Measurements from ENCODE around the gene ONECUT2. TPM values are rescaled to one million over a fixed set of nuclear protein-coding genes. Genes with fewer than 3 reads are reported as not detected.

The ONECUT2 gene
- total and polyA plus RNA-seq, 2 experiments from 2014 or later = 0.03 TPM; not detected in 1

- Histone ChIP-seq H3K9me3 (ENCODE audit: low read depth) (no peaks in the 10 kb centered on the region), H3K27ac (no peak overlapping the region), H3K27me3 (peaks cover 92% of the 10 kb centered on the region), H3K4me3 (no peak overlapping the region), H3K36me3 (no peaks in the 10 kb centered on the region), H3K4me1 (ENCODE audit: low read depth) (peaks cover 8% of the 10 kb centered on the region)
- TF ChIP-seq, protein P1, sequence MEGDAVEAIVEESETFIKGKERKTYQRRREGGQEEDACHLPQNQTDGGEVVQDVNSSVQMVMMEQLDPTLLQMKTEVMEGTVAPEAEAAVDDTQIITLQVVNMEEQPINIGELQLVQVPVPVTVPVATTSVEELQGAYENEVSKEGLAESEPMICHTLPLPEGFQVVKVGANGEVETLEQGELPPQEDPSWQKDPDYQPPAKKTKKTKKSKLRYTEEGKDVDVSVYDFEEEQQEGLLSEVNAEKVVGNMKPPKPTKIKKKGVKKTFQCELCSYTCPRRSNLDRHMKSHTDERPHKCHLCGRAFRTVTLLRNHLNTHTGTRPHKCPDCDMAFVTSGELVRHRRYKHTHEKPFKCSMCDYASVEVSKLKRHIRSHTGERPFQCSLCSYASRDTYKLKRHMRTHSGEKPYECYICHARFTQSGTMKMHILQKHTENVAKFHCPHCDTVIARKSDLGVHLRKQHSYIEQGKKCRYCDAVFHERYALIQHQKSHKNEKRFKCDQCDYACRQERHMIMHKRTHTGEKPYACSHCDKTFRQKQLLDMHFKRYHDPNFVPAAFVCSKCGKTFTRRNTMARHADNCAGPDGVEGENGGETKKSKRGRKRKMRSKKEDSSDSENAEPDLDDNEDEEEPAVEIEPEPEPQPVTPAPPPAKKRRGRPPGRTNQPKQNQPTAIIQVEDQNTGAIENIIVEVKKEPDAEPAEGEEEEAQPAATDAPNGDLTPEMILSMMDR (IDR thresholded peaks at IDR 0.05; ENCODE audit: low read depth, low read length) = no peak
- no peak for DNase-seq (ENCODE audit: low read depth in 1 of 2, low spot score in 1 of 2)
Measured at GRCh38 chr18:57432751-57433400, 2.3 kb upstream of the ONECUT2 start.

GRCh38 chr18:57433482-57433881 lies 1.7 kb upstream of the ONECUT2 start:
- no peak overlapping the region for H3K27ac ChIP-seq
- TF ChIP-seq, protein P1 (IDR thresholded peaks at IDR 0.05; ENCODE audit: low read depth, low read length) = no peak
- H3K27me3 ChIP-seq = peaks cover 92% of the 10 kb centered on the region
- DNase-seq (ENCODE audit: low read depth in 1 of 2, low spot score in 1 of 2) = no peak
- peaks cover 8% of the 10 kb centered on the region for H3K4me1 ChIP-seq (ENCODE audit: low read depth)
- H3K9me3 ChIP-seq (ENCODE audit: low read depth) = no peaks in the 10 kb centered on the region
- H3K4me3 ChIP-seq = no peak overlapping the region
- no peaks in the 10 kb centered on the region for H3K36me3 ChIP-seq

GRCh38 chr18:57433934-57434535 lies 1.1 kb upstream of the ONECUT2 start:
- Histone ChIP-seq H3K9me3 (ENCODE audit: low read depth) (no peaks in the 10 kb centered on the region), H3K27me3 (peaks cover 92% of the 10 kb centered on the region), H3K36me3 (no peaks in the 10 kb centered on the region), H3K27ac (no peak overlapping the region), H3K4me3 (peak overlapping the region; percentile 47), H3K4me1 (ENCODE audit: low read depth) (peaks cover 12% of the 10 kb centered on the region)
- no peak for DNase-seq (ENCODE audit: low read depth in 1 of 2, low spot score in 1 of 2)
- TF ChIP-seq, protein P1 (IDR thresholded peaks at IDR 0.05; ENCODE audit: low read depth, low read length) = no peak

DNA sequence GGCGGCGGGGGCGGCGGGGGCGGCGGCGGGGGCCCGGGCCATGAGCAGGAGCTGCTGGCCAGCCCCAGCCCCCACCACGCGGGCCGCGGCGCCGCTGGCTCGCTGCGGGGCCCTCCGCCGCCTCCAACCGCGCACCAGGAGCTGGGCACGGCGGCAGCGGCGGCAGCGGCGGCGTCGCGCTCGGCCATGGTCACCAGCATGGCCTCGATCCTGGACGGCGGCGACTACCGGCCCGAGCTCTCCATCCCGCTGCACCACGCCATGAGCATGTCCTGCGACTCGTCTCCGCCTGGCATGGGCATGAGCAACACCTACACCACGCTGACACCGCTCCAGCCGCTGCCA lies 644 bp downstream of the ONECUT2 start:
- no peak for DNase-seq (ENCODE audit: low read depth in 1 of 2, low spot score in 1 of 2)
- TF ChIP-seq, protein P1 (IDR thresholded peaks at IDR 0.05; ENCODE audit: low read depth, low read length) = no peak
- H3K27ac ChIP-seq = no peak overlapping the region
- no peaks in the 10 kb centered on the region for H3K9me3 ChIP-seq (ENCODE audit: low read depth)
- no peaks in the 10 kb centered on the region for H3K36me3 ChIP-seq
- H3K4me1 ChIP-seq (ENCODE audit: low read depth) = peaks cover 12% of the 10 kb centered on the region
- peaks cover 92% of the 10 kb centered on the region for H3K27me3 ChIP-seq
- peak overlapping the region; percentile 6 for H3K4me3 ChIP-seq

GRCh38 chr18:57436191-57436964 lies 1.2 kb downstream of the ONECUT2 start:
- Histone ChIP-seq H3K4me1 (ENCODE audit: low read depth) (peaks cover 12% of the 10 kb centered on the region), H3K27ac (no peak overlapping the region), H3K4me3 (peak overlapping the region; percentile 6), H3K9me3 (ENCODE audit: low read depth) (no peaks in the 10 kb centered on the region), H3K27me3 (peaks cover 92% of the 10 kb centered on the region), H3K36me3 (no peaks in the 10 kb centered on the region)
- DNase-seq (ENCODE audit: low read depth in 1 of 2, low spot score in 1 of 2) = no peak
- TF ChIP-seq, protein P1 (IDR thresholded peaks at IDR 0.05; ENCODE audit: low read depth, low read length) = no peak

Measured in cardiac muscle cell (in vitro differentiated cells and primary cell).